GM12801 (cell line): Measurements from ENCODE around the gene ZNFX1.

Experiments
- CTCF ChIP-seq: IDR thresholded peaks from one replicate; pipeline ENCODE4 v1.5.1; 2011; ENCODE audit warnings: control low read depth; ENCODE audit not compliant: insufficient read length; ENCODE audit errors: extremely low read depth

ZNFX1 gene

GRCh38 chr20:49288784-49289696 is 11.2 kb upstream of the ZNFX1 start:
- TF ChIP-seq CTCF, result no peak

- no peak for TF ChIP-seq CTCF
These were observed 10.4 kb upstream of the ZNFX1 start for GRCh38 chr20:49288250-49288751.

GRCh38 chr20:49287555-49288249 is 9.8 kb upstream of the ZNFX1 start:
- no peak for TF ChIP-seq CTCF

- TF ChIP-seq CTCF, result no peak
These were observed 9.1 kb upstream of the ZNFX1 start for GRCh38 chr20:49286689-49287551.

GRCh38 chr20:49285813-49286494 is 8.1 kb upstream of the ZNFX1 start:
- TF ChIP-seq CTCF, result no peak

- no peak for TF ChIP-seq CTCF
These were observed 7.4 kb upstream of the ZNFX1 start for GRCh38 chr20:49285233-49285668.
